HG03103 (cell line): ENCODE measurements around the gene GSTM2.

Source experiments
- ATAC-seq: cut with Tn5 transposase; IDR thresholded peaks from one replicate; pipeline ENCODE4 v1.9.1; 2021; ENCODE audit warnings: low read depth; ENCODE audit not compliant: unreplicated experiment

Gene GSTM2

GRCh38 chr1:109712321-109712864 lies 44.5 kb downstream of the GSTM2 start:
- ATAC-seq = no peak

GRCh38 chr1:109713636-109714035 lies 45.8 kb downstream of the GSTM2 start:
- ATAC-seq = no peak

GRCh38 chr1:109714661-109715372 lies 47.0 kb downstream of the GSTM2 start:
- ATAC-seq = no peak

GRCh38 chr1:109716121-109716520 lies 48.3 kb downstream of the GSTM2 start:
- ATAC-seq = no peak

- ATAC-seq = no peak
Observed at GRCh38 chr1:109716570-109717090, 48.8 kb downstream of the GSTM2 start.

GRCh38 chr1:109717729-109718128 lies 49.9 kb downstream of the GSTM2 start:
- no peak for ATAC-seq

- no peak for ATAC-seq
Observed at GRCh38 chr1:109718495-109718894, 50.6 kb downstream of the GSTM2 start.

- ATAC-seq = no peak
Observed at GRCh38 chr1:109719337-109719837, 51.5 kb downstream of the GSTM2 start.

GRCh38 chr1:109721042-109721441 lies 53.2 kb downstream of the GSTM2 start:
- ATAC-seq = no peak

GRCh38 chr1:109721971-109722370 lies 54.1 kb downstream of the GSTM2 start:
- no peak for ATAC-seq

GRCh38 chr1:109722908-109723691 lies 55.2 kb downstream of the GSTM2 start:
- no peak for ATAC-seq
